Hematopoietic multipotent progenitor cell (in vitro differentiated cells): ENCODE data around the gene CPEB1. TPM values are rescaled to one million over a fixed set of nuclear protein-coding genes. Genes with fewer than 3 reads are reported as not detected.
"Not testable (repeated sequence)": the region's sequence is repeated elsewhere in the genome, so short reads cannot be mapped to it uniquely, and the experiment has no call there.

Experiments
- DNase-seq, 3 donors: peaks; one replicate each; pipeline ENCODE4 v3.0.0-alpha.2; 2011 to 2015; ENCODE audit warnings: low read depth in 2 of 3, low spot score in 2 of 3
- total RNA-seq: library from RNA; depleted of rRNA; stranded (reverse); fragments of >200 nt; gene quantifications from one replicate; pipeline ENCODE4 v1.2.3, GENCODE V29; 2012

The CPEB1 gene
- total RNA-seq, 1 donor, result 0.27 TPM

GRCh38 chr15:82551646-82552247 is 95.4 kb downstream of the CPEB1 start:
- DNase-seq, result no peak

GRCh38 chr15:82549199-82549665 is 97.9 kb downstream of the CPEB1 start:
- no peak for DNase-seq

- no peak for DNase-seq
Measured at GRCh38 chr15:82548700-82549099, 98.5 kb downstream of the CPEB1 start.

GRCh38 chr15:82545478-82545877 is 101.7 kb downstream of the CPEB1 start:
- DNase-seq, result no peak

GRCh38 chr15:82545002-82545401 is 102.2 kb downstream of the CPEB1 start:
- DNase-seq, result no peak

- DNase-seq, result no peak
Measured at GRCh38 chr15:82544431-82544830, 102.7 kb downstream of the CPEB1 start.

GRCh38 chr15:82543160-82543559 is 104.0 kb downstream of the CPEB1 start:
- peak in 2 of 3 donors; percentile 46 to 70 for DNase-seq

- no peak for DNase-seq
Measured at GRCh38 chr15:82540984-82541431, 106.2 kb downstream of the CPEB1 start.

GRCh38 chr15:82540055-82540983 is 106.8 kb downstream of the CPEB1 start, which contains the start of gene RPS17:
RPS17 (minus strand) TSS chr15:82540457; CDS start chr15:82540428, 29 bp downstream.
- DNase-seq, result peak; percentile 97 to 98 (median 98)

- DNase-seq, result no peak
Measured at GRCh38 chr15:82539691-82540054, 107.5 kb downstream of the CPEB1 start.

- DNase-seq, result no peak
Measured at GRCh38 chr15:82538961-82539690, 108.0 kb downstream of the CPEB1 start.

GRCh38 chr15:82537351-82537908 is 109.7 kb downstream of the CPEB1 start:
- no peak for DNase-seq

- no peak for DNase-seq
Measured at GRCh38 chr15:82536409-82537350, 110.5 kb downstream of the CPEB1 start.

- no peak for DNase-seq
Measured at GRCh38 chr15:82535566-82536408, 111.4 kb downstream of the CPEB1 start.

- DNase-seq, result not testable (repeated sequence)
Measured at GRCh38 chr15:82535151-82535550, 112.0 kb downstream of the CPEB1 start.

- DNase-seq, result not testable (repeated sequence)
Measured at GRCh38 chr15:82534457-82534861, 112.7 kb downstream of the CPEB1 start.

- DNase-seq, result no peak
Measured at GRCh38 chr15:82533801-82534200, 113.4 kb downstream of the CPEB1 start.

- no peak for DNase-seq
Measured at GRCh38 chr15:82532991-82533481, 114.1 kb downstream of the CPEB1 start.
